ENCODE measurements around the gene RECQL5. TPM values are rescaled to one million over a fixed set of nuclear protein-coding genes. Genes with fewer than 3 reads are reported as not detected.

Gene RECQL5
- total RNA-seq, 4 donors from 2014 or later = 6.3 to 14.7 (median 11.9) TPM

- H3K27ac ChIP-seq (replicated peaks in 1 of 4) = no peak overlapping the region
- H3K36me3 ChIP-seq = peaks cover 4 to 100% (median 96%) of the 10 kb centered on the region in 4 donors
- no peak overlapping the region for H3K4me3 ChIP-seq
- no peak for DNase-seq (ENCODE audit: extremely low spot score)
- intact Hi-C loops (cut with DNase I) = no loop called here
- no peaks in the 10 kb centered on the region for H3K27me3 ChIP-seq
- H3K9me3 ChIP-seq = no peaks in the 10 kb centered on the region
- 95% methylated on average over 7 of the region's 11 CpGs for WGBS
- H3K4me1 ChIP-seq = no peaks in the 10 kb centered on the region
- no peak for TF ChIP-seq POLR2AphosphoS5 (IDR thresholded peaks at IDR 0.05)
Measured at GRCh38 chr17:75615301-75615700, 51.7 kb downstream of the RECQL5 start.

GRCh38 chr17:75614556-75615270 lies 52.2 kb downstream of the RECQL5 start:
- H3K36me3 ChIP-seq = peaks cover 4 to 100% (median 95%) of the 10 kb centered on the region in 4 donors
- no peak for DNase-seq (ENCODE audit: extremely low spot score)
- no peak for TF ChIP-seq POLR2AphosphoS5 (IDR thresholded peaks at IDR 0.05)
- TF ChIP-seq EP300 (IDR thresholded peaks at IDR 0.05) = no peak
- TF ChIP-seq POLR2A (IDR thresholded peaks at IDR 0.05; ENCODE audit: low read depth) = no peak
- TF ChIP-seq CTCF (IDR thresholded peaks at IDR 0.05) = no peak
- no peak overlapping the region for H3K4me3 ChIP-seq
- no peaks in the 10 kb centered on the region for H3K9me3 ChIP-seq
- 86% methylated on average over 5 of the region's 19 CpGs for WGBS
- H3K27ac ChIP-seq (replicated peaks in 1 of 4) = no peak overlapping the region
- H3K4me1 ChIP-seq = no peaks in the 10 kb centered on the region
- intact Hi-C loops (cut with DNase I) = no loop called here
- no peaks in the 10 kb centered on the region for H3K27me3 ChIP-seq

GRCh38 chr17:75614006-75614405 lies 52.9 kb downstream of the RECQL5 start:
- Histone ChIP-seq H3K36me3 (peaks cover 4 to 93% (median 88%) of the 10 kb centered on the region in 4 donors), H3K27me3 (no peaks in the 10 kb centered on the region), H3K9me3 (no peaks in the 10 kb centered on the region), H3K27ac (replicated peaks in 1 of 4) (no peak overlapping the region), H3K4me3 (no peak overlapping the region), H3K4me1 (no peaks in the 10 kb centered on the region)
- 84% methylated on average over 8 of the region's 12 CpGs for WGBS
- intact Hi-C loops (cut with DNase I) = no loop called here
- DNase-seq (ENCODE audit: extremely low spot score) = no peak
- no peak for TF ChIP-seq POLR2AphosphoS5 (IDR thresholded peaks at IDR 0.05)
- TF ChIP-seq CTCF (IDR thresholded peaks at IDR 0.05) = no peak
- no peak for TF ChIP-seq EP300 (IDR thresholded peaks at IDR 0.05)
- TF ChIP-seq POLR2A (IDR thresholded peaks at IDR 0.05; ENCODE audit: low read depth) = no peak

GRCh38 chr17:75612906-75613626 lies 53.9 kb downstream of the RECQL5 start:
- no peaks in the 10 kb centered on the region for H3K4me1 ChIP-seq
- H3K4me3 ChIP-seq = no peak overlapping the region
- 85% methylated on average over 20 of the region's 27 CpGs for WGBS
- H3K27ac ChIP-seq (replicated peaks in 1 of 4) = no peak overlapping the region
- intact Hi-C loops (cut with DNase I) = no loop called here
- H3K27me3 ChIP-seq = no peaks in the 10 kb centered on the region
- no peak for TF ChIP-seq CTCF (IDR thresholded peaks at IDR 0.05)
- no peak for TF ChIP-seq POLR2A (IDR thresholded peaks at IDR 0.05; ENCODE audit: low read depth)
- no peak for TF ChIP-seq EP300 (IDR thresholded peaks at IDR 0.05)
- no peaks in the 10 kb centered on the region for H3K9me3 ChIP-seq
- DNase-seq (ENCODE audit: extremely low spot score) = no peak
- H3K36me3 ChIP-seq = peaks cover 4 to 84% (median 79%) of the 10 kb centered on the region in 4 donors

- no peak overlapping the region for H3K4me3 ChIP-seq
- H3K9me3 ChIP-seq = no peaks in the 10 kb centered on the region
- TF ChIP-seq POLR2AphosphoS5 (IDR thresholded peaks at IDR 0.05) (no peak), EP300 (IDR thresholded peaks at IDR 0.05) (no peak), CTCF (IDR thresholded peaks at IDR 0.05) (no peak), POLR2A (IDR thresholded peaks at IDR 0.05; ENCODE audit: low read depth) (no peak)
- DNase-seq (ENCODE audit: extremely low spot score) = no peak
- H3K27me3 ChIP-seq = no peaks in the 10 kb centered on the region
- H3K27ac ChIP-seq (replicated peaks in 1 of 4) = no peak overlapping the region
- H3K4me1 ChIP-seq = no peaks in the 10 kb centered on the region
- intact Hi-C loops (cut with DNase I) = no loop called here
- WGBS = 91% methylated on average over 14 of the region's 20 CpGs
- H3K36me3 ChIP-seq = peaks cover 4 to 76% (median 73%) of the 10 kb centered on the region in 4 donors
Measured at GRCh38 chr17:75611851-75612429, 55.0 kb downstream of the RECQL5 start.

Measured in esophagus muscularis mucosa (tissue), 4 donors.